Prostate gland (tissue), 2 donors: ENCODE measurements around the gene XPR1. TPM values are rescaled to one million over a fixed set of nuclear protein-coding genes. Genes with fewer than 3 reads are reported as not detected.

ENCODE experiments used
- DNase-seq: peaks from one replicate; pipeline ENCODE4 v3.0.0-alpha.2; 2019; ENCODE audit warnings: low spot score
- H3K27ac ChIP-seq, 2 donors: fragments of 200-600 bp; sonication (generic); 2 replicates each; pipeline ENCODE4 v1.5.1; 2017 to 2019
- H3K27me3 ChIP-seq: fragments of 200-600 bp; sonication (generic); replicated peaks from 2 replicates; pipeline ENCODE4 v1.5.1; 2019; ENCODE audit not compliant: insufficient read depth
- H3K36me3 ChIP-seq, 2 donors: fragments of 200-600 bp; sonication (generic); 1 replicate in 1 of 2; 2 replicates in 1 of 2; pipeline versions ENCODE4 v1.5.1 to v1.8.1; 2017 to 2019
- H3K4me1 ChIP-seq: fragments of 200-600 bp; sonication (generic); replicated peaks from 2 replicates; pipeline ENCODE4 v1.5.1; 2019
- H3K4me3 ChIP-seq, 2 donors: fragments of 200-600 bp; sonication (generic); 2 replicates each; pipeline ENCODE4 v1.5.1; 2017 to 2019
- H3K9me3 ChIP-seq: fragments of 200-600 bp; sonication (generic); 2 replicates; pipeline ENCODE4 v1.5.1; 2017
- CTCF ChIP-seq, 4 experiments: fragments of 200-600 bp in 2 of 4; fragments of 450-650 bp in 2 of 4; sonication (generic) in 2 of 4; IDR thresholded peaks; 1 replicate in 3 of 4; 2 replicates in 1 of 4; pipeline ENCODE4 v1.5.1; 2016 to 2019; ENCODE audit warnings: antibody characterized with exemption in 4 of 4, mild to moderate bottlenecking in 2 of 4, moderate library complexity in 2 of 4
- POLR2A ChIP-seq: fragments of 450-650 bp; IDR thresholded peaks from one replicate; pipeline ENCODE4 v1.6.1; 2016; ENCODE audit warnings: antibody characterized with exemption, mild to moderate bottlenecking
- POLR2AphosphoS5 ChIP-seq: sonication (generic); formaldehyde crosslinking; IDR thresholded peaks from one replicate; pipeline ENCODE4 v1.6.1; 2017; ENCODE audit warnings: antibody characterized with exemption
- WGBS: methylation state at CpG from one replicate; pipeline ENCODE4 v1.1.5; 2018; 5-methylcytosine and 5-hydroxymethylcytosine counted together
- intact Hi-C: fragments of 100-400 bp; cut with DNase I; formaldehyde crosslinking; loops from one replicate; pipeline ENCODE4 v1.14.2; 2022
- total RNA-seq, 2 donors: library from RNA; depleted of rRNA; stranded (reverse); fragments of >200 nt; gene quantifications; one replicate each; pipeline ENCODE4 v1.1.0, GENCODE V29; 2016

The XPR1 gene
- total RNA-seq, 2 donors from 2014 or later, result 17.5 to 70.3 TPM

GRCh38 chr1:180836449-180836848 is 204.6 kb downstream of the XPR1 start:
- Histone ChIP-seq H3K27me3 (no peaks in the 10 kb centered on the region), H3K4me1 (no peaks in the 10 kb centered on the region), H3K9me3 (no peaks in the 10 kb centered on the region), H3K4me3 (no peak overlapping the region), H3K27ac (no peak overlapping the region), H3K36me3 (no peaks in the 10 kb centered on the region)
- intact Hi-C loops, result no loop called here
- TF ChIP-seq POLR2AphosphoS5 (no peak), POLR2A (no peak), CTCF (IDR thresholded peaks at IDR 0.05) (no peak)
- DNase-seq, result no peak
- 94% methylated on average over 6 of the region's 6 CpGs for WGBS

- no peaks in the 10 kb centered on the region for H3K27me3 ChIP-seq
- no peak overlapping the region for H3K4me3 ChIP-seq
- no peaks in the 10 kb centered on the region for H3K36me3 ChIP-seq
- intact Hi-C loops, result no loop called here
- H3K9me3 ChIP-seq, result no peaks in the 10 kb centered on the region
- TF ChIP-seq CTCF (IDR thresholded peaks at IDR 0.05) (no peak), POLR2A (no peak)
- no peak overlapping the region for H3K27ac ChIP-seq
- no peaks in the 10 kb centered on the region for H3K4me1 ChIP-seq
- WGBS, result 79% methylated on average over 3 of the region's 3 CpGs
- DNase-seq, result no peak
Measured at GRCh38 chr1:180837020-180837419, 205.2 kb downstream of the XPR1 start.

- no peaks in the 10 kb centered on the region for H3K27me3 ChIP-seq
- no peaks in the 10 kb centered on the region for H3K36me3 ChIP-seq
- no peak for DNase-seq
- no peaks in the 10 kb centered on the region for H3K4me1 ChIP-seq
- H3K4me3 ChIP-seq, result no peak overlapping the region
- TF ChIP-seq POLR2A (no peak), CTCF (IDR thresholded peaks at IDR 0.05) (no peak), POLR2AphosphoS5 (no peak)
- 96% methylated on average over 3 of the region's 3 CpGs for WGBS
- no peak overlapping the region for H3K27ac ChIP-seq
- no peaks in the 10 kb centered on the region for H3K9me3 ChIP-seq
- intact Hi-C loops, result no loop called here
Measured at GRCh38 chr1:180838535-180838934, 206.7 kb downstream of the XPR1 start.

- Histone ChIP-seq H3K4me1 (no peaks in the 10 kb centered on the region), H3K27ac (no peak overlapping the region), H3K36me3 (no peaks in the 10 kb centered on the region), H3K9me3 (no peaks in the 10 kb centered on the region), H3K27me3 (no peaks in the 10 kb centered on the region), H3K4me3 (no peak overlapping the region)
- no peak for DNase-seq
- WGBS, result 99% methylated on average over 4 of the region's 4 CpGs
- intact Hi-C loops, result no loop called here
- TF ChIP-seq POLR2A, result no peak
- no peak for TF ChIP-seq POLR2AphosphoS5
- no peak for TF ChIP-seq CTCF (IDR thresholded peaks at IDR 0.05)
Measured at GRCh38 chr1:180839547-180839946, 207.7 kb downstream of the XPR1 start.

GRCh38 chr1:180841415-180841814 is 209.6 kb downstream of the XPR1 start:
- intact Hi-C loops, result no loop called here
- H3K4me1 ChIP-seq, result no peaks in the 10 kb centered on the region
- WGBS, result 73% methylated on average over 3 of the region's 3 CpGs

More at GRCh38 chr1:180841415-180841814, 209.6 kb downstream of the XPR1 start:
- DNase-seq, result no peak
- TF ChIP-seq CTCF (IDR thresholded peaks at IDR 0.05), result no peak
- TF ChIP-seq POLR2A, result no peak
- no peak for TF ChIP-seq POLR2AphosphoS5
- Histone ChIP-seq H3K27ac (no peak overlapping the region), H3K36me3 (no peaks in the 10 kb centered on the region), H3K4me3 (no peak overlapping the region), H3K27me3 (no peaks in the 10 kb centered on the region), H3K9me3 (no peaks in the 10 kb centered on the region)
